ENCODE results near the gene IRF2BPL.

The IRF2BPL gene

DNA sequence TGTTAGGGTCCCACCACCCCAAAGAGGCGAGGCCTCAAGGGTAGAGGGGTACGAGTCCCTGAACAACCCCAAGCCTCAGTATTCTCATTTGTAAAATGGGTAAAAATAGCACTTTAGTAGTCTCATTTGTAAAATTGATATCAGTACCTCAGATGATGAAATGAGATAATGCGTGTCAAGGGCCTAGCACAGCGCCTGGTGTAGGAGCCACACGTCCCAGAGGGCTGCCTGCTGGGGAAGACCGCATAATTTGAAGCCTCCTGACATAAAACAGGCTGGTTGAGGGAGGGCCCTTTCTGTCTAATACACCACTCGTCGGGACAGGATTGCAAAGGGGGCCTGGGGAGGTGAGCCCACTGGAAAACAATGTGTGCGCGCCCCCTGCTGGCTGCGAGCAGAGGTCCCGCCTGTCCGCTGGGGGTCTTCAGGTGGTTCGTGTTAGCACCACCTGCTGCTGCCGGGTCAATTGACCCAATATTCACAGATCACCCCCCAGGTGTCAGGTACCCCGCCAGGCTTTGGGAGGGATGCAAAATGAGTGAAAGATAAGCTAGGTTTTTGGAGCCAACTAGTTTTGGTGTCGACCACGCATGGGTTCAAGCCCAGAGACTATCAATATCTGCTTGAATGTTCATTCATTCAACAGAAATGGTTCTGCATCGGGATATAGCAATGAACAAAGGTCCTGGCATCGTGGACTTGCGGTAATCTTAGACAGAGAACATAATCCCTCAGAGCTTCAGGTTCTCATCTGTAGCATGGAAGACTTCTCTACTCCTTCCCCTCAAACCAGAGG is 24.7 kb upstream of the IRF2BPL start:
- DNase-seq, result peak; percentile 94

DNA sequence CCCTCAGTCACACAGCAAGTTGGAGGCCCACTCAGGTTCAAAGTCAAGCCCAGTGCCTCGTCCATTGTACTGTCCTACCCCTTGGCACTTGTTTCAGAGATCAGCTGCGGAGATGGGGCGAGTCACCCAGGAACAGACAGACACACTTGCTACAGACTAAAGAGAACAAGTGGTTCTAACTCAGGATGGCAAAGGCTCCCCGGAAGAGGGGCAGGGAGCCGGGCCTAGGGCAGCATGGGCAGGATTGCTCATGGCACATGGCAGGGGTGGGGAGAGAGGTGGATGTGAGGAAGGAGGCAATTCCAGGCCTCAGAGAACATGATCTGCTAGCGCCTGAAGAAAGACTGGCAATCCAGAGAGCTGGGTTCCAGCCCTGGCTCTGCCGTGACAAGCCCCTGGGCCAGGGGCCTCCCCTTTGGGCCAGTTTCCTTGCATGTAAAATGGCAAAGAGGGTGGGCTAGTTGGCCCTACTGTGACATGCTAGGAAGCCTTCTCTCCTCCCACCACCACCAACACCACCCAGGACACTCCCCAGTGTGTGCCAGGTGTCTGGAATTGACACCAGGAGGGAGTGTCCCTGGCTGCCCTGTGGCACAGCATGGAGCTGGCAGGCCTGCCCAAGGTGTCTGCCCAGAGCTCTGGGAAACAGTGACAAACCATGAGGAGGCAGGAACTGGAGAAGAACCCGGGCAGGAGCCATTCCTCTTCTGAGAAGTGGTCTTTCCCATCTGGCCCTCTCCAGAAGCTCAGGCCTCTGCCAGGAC is 24.0 kb upstream of the IRF2BPL start:
- peak; percentile 30 for DNase-seq

DNA sequence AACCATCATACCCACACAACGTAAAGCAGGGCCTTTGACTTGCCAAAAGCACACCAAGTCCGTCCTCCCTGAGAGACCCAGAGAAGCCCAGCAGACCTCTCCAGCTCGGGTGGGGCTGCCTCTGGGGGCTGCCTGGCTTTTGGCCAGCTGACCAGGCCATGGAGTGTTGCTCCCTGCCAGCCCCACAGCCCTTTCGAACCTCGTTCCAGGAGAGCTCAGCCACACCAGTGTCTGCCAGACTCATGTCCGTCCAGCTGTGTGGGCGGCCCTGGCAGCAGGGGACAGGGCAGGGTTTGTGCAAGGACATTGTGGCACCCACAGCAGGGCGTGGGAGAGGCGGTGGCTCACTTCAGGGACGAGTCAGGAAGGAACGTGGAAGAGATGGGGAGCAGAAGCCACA is 22.6 kb upstream of the IRF2BPL start:
- DNase-seq, result no peak

DNA sequence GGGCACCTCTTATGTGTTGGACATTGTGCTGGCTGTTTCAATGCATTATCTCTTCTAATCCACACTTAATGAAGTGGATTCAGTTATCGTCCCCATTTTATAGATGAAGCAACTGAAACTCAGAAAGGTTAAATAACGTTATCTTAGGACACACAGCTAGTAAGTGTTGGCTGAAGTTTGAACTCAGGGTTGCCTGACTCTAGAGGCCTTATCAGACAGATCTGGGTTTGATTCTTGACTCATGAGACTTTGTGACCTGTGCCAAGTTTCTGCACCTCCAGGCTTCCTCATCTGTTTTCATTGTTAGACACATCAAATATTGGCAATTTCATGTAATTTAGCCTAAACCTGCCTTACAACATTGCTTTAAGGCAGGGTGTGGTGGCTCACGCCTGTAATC is 18.2 kb upstream of the IRF2BPL start:
- DNase-seq, result no peak

DNA sequence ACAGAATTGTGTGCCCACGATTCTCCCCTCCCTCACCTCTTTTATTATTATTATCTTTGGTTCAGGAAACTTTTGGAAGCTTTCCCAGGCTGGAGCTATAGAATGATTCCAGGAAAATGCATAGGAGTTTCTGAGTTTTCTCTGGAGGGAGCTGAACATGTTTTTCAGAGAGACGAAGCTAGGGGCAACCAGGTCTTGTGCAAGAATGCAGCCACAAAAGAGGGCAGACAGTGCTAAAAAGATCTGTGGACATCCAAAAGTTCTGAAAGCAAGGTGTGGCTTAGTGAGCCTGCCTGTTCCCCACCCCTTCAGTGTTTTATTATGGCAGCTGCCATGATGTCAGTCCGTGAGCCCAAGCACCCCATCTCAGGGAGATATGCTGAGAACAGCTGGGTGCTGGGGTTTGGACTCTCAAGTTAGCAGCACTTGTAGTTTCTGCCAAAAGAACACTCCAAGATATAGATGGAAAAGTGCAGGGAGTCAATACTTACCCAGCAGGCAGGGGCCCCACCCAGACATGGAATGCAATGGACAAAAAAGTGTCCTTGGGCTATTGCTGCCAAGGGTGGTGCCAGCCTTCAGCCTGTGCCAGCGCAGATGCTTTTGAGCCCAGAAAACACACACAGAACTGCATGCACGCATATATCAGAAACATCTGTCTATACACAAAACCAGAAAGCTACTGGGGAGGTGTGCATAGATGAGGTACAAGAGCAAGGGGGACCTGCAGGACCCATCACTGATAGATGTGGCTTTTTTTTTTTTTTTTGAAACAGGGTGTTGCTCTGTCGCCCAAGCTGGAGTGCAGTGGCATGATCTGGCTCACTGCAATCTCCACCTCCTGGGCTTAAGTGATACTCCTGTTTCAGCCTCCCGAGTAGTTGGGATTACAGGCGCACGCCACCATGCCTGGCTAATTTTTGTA is 17.0 kb upstream of the IRF2BPL start:
- DNase-seq, result peak; percentile 71

DNA sequence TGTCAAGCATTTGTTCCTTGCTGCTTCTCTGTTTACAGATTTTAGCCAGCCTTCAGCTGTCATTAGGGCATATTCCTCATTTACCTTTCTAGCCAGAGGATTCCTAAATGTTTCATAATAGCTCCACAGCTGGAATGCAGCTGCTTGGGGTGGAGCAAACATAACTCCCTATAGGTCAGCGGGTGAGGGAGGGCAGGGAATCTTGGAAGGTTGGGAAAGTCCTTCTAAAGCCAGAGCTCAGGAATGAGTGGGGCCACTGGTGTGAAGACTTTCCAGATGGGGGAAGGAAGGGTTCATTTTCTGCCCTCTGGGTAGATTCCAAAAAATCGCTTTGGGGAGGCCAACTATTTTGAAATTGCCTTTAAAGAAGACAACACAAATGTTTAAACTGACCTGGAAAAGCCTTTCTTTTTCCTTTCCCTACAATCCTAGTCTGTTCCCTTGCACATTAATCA is 16.3 kb upstream of the IRF2BPL start:
- no peak for DNase-seq

DNA sequence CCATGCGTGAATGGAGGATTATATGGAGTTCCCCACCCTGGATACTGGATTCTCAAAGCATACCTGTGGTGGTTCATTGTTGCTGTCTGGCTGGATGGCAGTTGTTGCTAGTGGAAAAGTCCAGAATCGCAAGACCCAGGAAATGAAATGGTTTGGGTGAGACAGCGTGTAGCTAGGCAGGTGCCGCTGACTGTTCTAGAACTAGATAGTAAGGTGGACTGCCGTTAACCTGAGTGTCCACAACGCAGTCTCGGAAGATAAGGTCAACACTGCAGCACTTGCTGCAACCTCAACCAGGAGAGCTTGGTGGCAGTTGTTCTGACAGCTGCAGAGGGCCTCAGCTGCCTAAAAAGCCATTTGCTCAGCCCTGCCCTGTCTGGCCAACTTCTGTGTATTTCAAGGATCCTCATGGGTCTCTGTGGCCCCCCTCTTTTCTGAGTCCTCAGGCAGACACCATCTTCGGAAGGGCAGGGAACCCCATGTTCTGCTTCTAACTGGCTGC is 15.5 kb upstream of the IRF2BPL start:
- DNase-seq, result no peak

DNA sequence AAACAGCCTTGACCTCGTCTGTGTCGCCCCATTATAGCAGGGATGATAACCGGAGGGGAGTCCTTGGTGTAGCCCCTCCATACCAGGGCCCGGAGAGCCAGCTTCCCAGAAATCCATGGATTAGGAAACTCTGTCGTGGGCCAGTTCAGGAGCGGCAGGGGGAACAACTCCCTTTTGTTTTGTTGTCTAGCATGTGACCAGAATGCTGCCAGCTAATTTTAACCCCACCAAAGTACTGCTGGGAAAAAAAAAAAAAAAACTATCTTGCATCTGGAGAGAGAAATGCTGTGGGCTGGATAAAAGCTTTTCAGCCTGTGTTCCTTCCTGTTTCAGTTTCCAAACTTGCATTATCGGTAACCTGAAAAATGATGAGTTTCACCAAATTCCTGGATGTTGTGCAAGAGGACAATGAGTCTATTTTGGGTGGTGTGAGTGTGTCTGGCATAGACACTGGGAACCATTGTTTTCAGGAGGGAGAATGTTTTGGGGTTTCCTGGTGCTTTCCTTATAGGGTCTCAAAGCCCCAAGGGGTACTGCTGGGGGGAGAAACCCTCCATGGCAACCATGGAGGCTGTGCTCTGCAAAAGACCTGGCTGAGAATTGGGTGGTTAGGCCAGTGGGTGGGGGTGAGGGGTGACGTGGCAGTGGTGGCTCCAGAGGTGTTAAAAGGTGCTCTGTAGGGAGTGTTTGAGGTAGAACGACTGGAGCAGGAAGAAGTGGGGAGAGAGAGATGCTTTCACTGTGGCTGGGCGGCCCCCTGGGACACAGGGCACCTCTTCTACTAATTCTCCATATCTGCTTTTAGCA is 14.9 kb upstream of the IRF2BPL start:
- no peak for DNase-seq

DNA sequence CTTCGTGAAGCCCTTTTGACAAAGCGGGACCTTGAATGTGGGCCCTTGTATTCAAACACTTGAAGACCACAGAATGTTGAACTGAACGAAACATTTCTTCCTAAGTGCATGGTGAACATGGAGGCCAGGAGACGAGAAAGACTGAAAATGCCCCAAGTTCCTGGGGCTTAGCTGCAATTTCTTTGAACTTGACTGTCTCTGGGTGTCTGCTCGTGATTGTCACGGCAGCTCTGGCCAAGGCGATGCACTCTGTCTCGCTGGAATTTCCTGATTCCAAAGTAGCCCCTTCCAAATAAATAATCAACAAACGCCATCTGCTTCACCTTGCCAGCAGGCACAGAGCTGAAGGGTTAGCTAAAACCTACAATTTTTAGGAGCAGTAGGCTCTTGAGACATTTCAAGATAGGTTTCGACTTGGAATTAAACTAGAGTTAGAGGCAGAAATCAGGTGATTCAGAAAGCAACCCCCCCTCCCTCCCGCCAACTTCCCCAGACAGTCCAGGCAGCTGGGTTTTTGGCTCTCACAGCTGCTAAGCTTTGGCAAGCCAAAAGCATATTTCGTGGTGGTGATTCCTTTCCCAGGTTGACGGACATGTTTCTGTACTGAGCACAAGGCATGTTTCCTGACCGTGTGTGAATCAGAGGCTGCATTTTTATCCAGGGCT is 13.5 kb upstream of the IRF2BPL start:
- peak; percentile 87 for DNase-seq

DNA sequence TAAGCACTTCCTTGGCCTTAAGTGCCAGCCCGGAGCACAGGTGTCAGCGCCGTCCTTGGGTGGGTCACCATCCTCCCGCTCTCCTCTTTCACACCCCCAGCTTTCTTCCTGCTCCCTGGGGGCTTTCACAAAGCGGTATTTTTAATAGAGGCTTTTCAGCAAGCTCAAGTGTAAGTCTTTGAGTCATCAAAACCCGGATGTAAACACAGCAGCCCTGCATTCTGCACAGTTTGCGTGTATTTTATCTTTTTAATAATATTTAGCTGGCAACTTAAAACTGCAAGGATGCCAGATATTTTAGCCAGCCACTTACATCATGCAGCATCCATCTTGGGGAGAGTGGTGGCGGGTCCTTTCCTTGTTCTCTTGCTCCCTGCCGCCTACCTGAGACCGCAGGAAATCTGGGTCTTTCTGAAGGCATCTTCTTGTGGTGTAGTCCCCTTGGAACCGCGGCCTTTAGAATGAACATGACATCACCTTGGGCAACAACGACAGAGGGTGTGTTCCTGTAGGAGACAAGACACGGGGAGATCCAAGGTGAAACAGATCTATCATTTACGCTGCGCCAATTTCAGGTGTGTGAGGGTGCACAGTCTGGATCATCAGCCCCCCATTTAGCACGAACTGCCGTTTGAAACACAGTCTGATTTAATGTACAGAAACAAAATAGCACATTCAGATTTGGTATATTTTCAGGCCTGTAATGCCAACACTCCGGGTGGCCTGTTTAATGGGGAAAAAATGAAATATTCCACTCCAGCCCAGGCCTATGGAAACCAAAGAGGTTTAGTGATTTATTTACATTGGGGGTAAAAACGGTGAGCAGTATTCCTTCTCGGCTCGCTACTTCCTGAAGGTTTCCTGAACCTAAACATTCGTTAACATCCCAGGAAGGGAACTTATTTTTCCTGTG is 12.5 kb upstream of the IRF2BPL start:
- peak; percentile 91 for DNase-seq

DNA sequence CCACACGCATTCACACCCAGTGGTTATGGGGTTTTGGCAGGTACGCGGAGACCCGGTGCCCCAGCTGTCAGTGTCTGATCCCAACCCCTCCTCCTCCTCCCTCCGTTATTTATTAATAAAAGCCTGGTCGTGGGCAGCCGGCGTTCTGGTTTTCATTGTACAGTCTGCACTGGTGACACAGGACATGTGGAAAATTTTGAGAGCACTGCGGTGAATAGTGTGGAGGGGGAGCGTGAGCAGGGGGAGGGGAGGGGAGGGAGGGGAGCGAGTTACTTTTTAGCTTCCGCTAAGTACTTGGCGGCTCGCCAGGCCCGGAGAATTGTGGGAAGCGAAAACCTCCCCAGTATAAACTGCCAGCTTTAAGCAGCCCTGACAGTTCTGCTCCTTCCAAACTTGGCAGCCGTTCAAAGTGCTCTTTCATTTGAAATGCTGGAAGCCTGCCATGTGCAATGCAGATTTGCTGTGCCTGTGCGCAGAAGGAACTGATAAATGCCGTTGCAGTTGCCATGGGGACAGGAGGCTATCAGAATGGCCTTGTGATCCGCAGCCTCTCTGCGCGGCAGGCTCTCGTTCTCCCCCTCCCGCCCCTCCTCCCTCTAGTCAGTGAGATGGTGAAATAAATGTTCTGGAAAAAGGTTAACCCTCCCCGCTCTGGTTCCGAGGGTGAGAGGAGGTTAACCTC is 11.7 kb upstream of the IRF2BPL start:
- peak; percentile 100 for DNase-seq

DNA sequence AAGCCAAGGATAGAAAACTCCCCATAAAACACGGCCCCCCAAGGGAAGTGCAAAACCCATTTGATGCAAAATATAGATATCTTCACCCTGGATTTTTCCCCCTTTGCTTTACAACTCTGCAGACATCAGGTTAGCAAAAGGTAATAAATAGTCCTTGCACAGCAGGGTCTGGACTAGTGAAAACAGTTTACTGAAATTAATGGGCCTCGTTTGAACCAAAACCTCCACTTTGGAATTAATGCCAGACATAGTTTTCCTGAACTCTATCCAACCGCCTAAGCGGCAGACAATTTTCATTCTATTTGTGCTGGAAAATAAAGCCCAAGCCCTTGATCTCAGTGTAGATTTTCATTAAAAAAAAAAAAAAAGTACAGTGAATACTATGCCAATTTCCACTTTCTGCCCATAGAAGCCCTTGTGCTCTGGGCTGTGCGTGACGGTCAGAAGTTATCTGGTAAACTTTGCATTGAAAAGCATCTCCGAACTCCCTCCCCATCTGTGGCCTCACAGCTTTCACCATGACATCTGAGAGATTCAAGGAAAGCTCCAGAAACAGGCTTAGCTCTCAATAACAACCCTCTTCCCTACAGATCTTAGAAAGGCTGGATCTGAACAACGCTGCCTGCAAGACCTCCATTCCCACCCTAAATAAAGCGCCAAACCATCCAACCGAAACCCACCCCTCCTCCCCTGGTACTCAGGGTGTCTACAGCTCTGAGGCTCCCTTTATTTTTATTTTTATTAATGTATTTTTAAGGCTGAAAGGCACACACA is 11.0 kb upstream of the IRF2BPL start:
- peak; percentile 91 for DNase-seq

DNA sequence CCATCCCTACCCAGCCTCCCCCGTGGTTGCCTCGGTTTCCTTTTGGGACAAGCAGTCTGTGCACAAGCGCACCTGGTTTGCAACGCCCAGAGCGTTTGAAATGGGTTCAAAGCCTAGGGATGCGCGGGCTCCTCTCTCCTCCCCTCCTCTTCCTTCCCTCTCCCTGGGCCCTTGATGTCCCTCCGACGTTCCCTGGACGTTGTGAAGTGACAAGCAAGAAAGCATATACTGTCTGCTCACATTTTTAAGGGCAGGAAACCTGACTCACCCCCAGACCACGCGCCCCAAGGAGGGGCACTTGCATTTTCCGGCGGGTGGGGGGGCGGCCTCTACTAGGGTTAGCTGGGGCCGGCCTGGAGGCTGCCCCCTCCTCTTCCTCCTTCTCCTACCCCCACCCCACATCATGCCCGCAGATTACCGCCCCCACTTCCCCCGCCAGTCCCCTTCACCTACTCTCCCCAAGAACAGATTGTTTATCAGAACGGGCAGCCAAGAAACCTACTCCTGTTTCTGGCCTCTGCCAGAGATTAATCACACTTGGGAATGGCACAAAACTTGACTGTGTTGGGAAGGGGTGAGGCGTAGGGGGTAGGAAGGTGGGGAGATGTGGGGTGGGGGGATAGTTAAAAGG is 9.5 kb upstream of the IRF2BPL start:
- no peak for DNase-seq

DNA sequence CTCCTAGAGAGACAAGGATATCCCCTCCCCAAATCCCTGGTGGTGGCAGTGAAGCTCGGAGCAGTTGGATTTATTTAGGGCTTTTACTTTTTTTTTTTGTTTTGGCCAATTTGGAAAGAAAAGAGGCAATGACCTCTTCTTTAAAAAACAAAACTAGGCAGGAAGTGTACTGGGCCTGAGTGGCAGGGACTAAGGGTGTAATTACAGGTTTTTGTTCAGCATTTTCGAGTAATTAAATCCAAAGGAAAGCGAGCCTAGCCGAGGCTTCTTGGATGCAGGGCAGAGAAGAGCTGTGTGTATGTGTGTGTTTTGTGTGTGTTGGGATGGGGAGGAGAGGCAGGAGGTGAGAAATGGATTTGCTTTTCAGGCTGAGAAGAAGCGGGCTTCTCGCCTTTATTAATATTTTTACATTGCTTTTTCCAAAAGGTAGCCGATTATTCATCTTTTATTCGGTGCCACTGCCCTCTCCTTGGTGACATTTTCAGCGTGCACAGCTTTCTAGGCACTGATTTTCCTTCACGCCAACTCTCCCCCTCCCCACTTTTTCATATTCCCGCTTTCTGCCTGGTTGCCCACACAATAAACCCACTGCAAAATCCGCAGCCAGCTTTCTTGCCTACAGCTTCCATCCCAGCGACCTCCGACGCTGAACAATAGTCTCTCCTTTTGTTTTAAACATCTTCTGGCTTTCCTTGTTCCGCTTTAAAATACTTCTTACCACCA is 8.9 kb upstream of the IRF2BPL start:
- no peak for DNase-seq

DNA sequence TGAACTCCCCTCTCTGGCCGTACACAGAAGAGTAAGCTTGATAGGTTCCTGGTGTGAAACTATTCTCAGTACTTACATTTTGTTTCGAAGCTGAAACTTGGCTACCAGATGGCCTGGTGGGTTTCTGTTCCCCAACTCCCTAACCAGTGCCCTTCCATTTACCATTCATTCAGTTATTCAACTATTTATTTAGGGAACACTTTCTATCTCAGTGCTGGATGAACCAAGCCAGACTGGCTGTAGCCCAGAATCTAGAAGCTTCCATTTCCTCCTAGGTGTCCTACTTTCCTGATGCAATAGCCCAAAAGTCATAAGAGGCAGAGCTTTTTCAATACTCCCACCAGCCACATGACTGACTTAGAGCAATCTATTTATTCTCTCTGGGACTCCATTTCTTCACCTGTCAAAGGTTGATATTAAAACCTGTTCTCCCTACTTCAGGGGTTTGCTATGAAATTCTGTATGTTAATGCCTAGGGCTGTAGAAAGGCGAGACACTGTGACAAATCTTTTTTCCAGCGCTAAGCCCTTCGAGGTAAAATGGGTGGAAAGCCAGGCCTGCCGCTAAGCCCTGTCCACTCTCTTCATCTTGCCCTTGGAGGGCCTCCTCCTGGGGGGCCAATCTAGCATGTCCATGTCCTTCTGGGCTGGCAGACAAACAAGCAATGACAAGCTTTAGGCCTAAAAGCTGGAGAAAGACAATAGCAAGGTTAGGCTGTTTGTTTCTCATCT is 8.1 kb upstream of the IRF2BPL start:
- no peak for DNase-seq

DNA sequence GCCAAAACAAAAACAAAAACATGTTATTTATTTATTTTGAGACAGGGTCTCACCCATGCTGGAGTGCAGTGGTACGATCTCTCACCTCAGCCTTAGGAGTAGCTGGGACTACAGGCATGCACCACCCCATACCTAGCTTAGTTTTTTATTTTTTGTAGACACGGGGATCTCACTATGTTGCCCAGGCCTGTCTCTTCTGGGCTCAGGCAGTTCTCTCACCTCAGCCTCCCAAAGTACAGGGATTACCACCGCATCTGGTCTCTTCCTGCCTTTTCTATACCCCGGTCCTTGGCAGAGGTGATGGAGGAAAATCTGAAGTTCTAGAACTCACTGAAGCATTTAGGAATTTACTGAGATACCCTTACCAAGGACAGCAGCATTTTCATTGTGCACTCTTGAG is 6.8 kb upstream of the IRF2BPL start:
- DNase-seq, result no peak

Data from NCI-H1694 (cell line).